Measurements from ENCODE around the gene TRIM46.

GRCh38 chr1:155124503-155125463, 48.9 kb upstream of the TRIM46 start:
- peak in 1 of 4 donors; percentile 13 for TF ChIP-seq CTCF (IDR thresholded peaks at IDR 0.05)
- TF ChIP-seq POLR2A (IDR thresholded peaks at IDR 0.05) = peak; percentile 34

All from right lobe of liver (tissue), 4 donors.